ENCODE data around the gene TPPP3.
A peak's percentile ranks its signal among the peaks of the same experiment; 100 is the strongest.

Gene TPPP3

DNA sequence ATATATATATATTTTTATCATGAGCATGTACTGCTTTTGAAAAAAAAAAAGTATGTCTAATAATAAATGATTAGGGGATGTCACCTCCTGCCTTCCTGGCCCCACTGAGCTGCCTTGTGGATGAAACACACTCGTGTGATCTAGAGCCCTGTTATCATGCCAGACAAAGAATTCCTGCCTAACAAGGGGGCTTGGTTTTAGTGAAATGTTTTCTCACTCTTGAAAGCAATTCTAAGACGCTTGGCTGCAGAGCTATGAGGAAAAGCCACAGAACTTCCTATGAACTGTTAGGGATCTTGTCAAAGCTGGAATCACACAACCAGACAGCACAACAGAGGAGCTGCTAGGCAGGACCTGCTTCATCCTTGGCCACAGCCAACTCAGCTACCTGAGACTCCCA is 19.0 kb upstream of the TPPP3 start:
- H3K4me3 ChIP-seq (ENCODE audit: low read depth, low read length) = no peak overlapping the region
- H3K27me3 ChIP-seq (ENCODE audit: insufficient read depth, low read depth, severe bottlenecking) = no peaks in the 10 kb centered on the region
- DNase-seq = no peak
- no peaks in the 10 kb centered on the region; the same call in 1 of the 2 replicates for H3K36me3 ChIP-seq
- no peaks in the 10 kb centered on the region for H3K9me3 ChIP-seq (ENCODE audit: severe bottlenecking)
- H3K27ac ChIP-seq = no peak overlapping the region
- TF ChIP-seq, protein P1, sequence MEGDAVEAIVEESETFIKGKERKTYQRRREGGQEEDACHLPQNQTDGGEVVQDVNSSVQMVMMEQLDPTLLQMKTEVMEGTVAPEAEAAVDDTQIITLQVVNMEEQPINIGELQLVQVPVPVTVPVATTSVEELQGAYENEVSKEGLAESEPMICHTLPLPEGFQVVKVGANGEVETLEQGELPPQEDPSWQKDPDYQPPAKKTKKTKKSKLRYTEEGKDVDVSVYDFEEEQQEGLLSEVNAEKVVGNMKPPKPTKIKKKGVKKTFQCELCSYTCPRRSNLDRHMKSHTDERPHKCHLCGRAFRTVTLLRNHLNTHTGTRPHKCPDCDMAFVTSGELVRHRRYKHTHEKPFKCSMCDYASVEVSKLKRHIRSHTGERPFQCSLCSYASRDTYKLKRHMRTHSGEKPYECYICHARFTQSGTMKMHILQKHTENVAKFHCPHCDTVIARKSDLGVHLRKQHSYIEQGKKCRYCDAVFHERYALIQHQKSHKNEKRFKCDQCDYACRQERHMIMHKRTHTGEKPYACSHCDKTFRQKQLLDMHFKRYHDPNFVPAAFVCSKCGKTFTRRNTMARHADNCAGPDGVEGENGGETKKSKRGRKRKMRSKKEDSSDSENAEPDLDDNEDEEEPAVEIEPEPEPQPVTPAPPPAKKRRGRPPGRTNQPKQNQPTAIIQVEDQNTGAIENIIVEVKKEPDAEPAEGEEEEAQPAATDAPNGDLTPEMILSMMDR (IDR thresholded peaks at IDR 0.05; ENCODE audit: low read depth, low read length) = no peak

GRCh38 chr16:67411339-67411738 is 18.0 kb upstream of the TPPP3 start:
- no peak for DNase-seq
- no peaks in the 10 kb centered on the region for H3K9me3 ChIP-seq (ENCODE audit: severe bottlenecking)
- no peak overlapping the region for H3K27ac ChIP-seq
- no peaks in the 10 kb centered on the region for H3K27me3 ChIP-seq (ENCODE audit: insufficient read depth, low read depth, severe bottlenecking)
- no peak overlapping the region for H3K4me3 ChIP-seq (ENCODE audit: low read depth, low read length)
- no peaks in the 10 kb centered on the region; the same call in 1 of the 2 replicates for H3K36me3 ChIP-seq
- TF ChIP-seq, protein P1 (IDR thresholded peaks at IDR 0.05; ENCODE audit: low read depth, low read length) = no peak

DNA sequence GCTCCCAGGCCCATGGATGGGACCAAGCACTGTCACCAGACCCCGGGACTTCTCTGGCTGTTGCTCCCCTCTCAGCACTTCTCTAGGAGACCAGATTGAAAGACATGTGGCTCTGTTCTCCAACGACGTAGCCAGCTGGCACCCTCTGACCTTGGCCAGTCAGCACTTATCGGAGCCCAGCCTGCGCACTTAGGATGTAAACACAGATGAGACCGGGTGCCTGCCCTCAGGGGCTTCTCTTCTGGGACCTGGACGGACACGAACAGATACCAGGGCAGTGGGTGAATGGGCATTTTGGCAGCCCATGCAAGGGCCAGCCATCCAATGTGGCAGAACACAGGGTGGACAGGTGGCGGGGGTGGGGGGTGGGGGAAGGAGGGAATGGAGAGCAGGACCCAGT is 16.3 kb upstream of the TPPP3 start:
- Histone ChIP-seq H3K27me3 (ENCODE audit: insufficient read depth, low read depth, severe bottlenecking) (no peaks in the 10 kb centered on the region), H3K4me3 (ENCODE audit: low read depth, low read length) (no peak overlapping the region), H3K27ac (no peak overlapping the region), H3K9me3 (ENCODE audit: severe bottlenecking) (no peaks in the 10 kb centered on the region), H3K36me3 (no peaks in the 10 kb centered on the region; the same call in 1 of the 2 replicates)
- no peak for DNase-seq
- TF ChIP-seq, protein P1 (IDR thresholded peaks at IDR 0.05; ENCODE audit: low read depth, low read length) = no peak

GRCh38 chr16:67407788-67408452 is 14.6 kb upstream of the TPPP3 start:
- Histone ChIP-seq H3K36me3 (no peaks in the 10 kb centered on the region), H3K4me3 (ENCODE audit: low read depth, low read length) (no peak overlapping the region), H3K9me3 (ENCODE audit: severe bottlenecking) (no peaks in the 10 kb centered on the region), H3K27ac (no peak overlapping the region), H3K27me3 (ENCODE audit: insufficient read depth, low read depth, severe bottlenecking) (no peaks in the 10 kb centered on the region)
- TF ChIP-seq, protein P1 (IDR thresholded peaks at IDR 0.05; ENCODE audit: low read depth, low read length) = 0 out of 2 replicates have a peak, but pooled peaks have one; percentile 15
- no peak for DNase-seq

- H3K9me3 ChIP-seq (ENCODE audit: severe bottlenecking) = no peaks in the 10 kb centered on the region
- H3K27me3 ChIP-seq (ENCODE audit: insufficient read depth, low read depth, severe bottlenecking) = no peaks in the 10 kb centered on the region
- H3K36me3 ChIP-seq = no peaks in the 10 kb centered on the region
- TF ChIP-seq, protein P1 (IDR thresholded peaks at IDR 0.05; ENCODE audit: low read depth, low read length) = no peak
- no peak overlapping the region for H3K27ac ChIP-seq
- H3K4me3 ChIP-seq (ENCODE audit: low read depth, low read length) = no peak overlapping the region
- no peak for DNase-seq
Measured at GRCh38 chr16:67407176-67407787, 14.0 kb upstream of the TPPP3 start.
